ENCODE data around the gene UTP14A.
A peak's percentile ranks its signal among the peaks of the same experiment; 100 is the strongest.
"Not testable (repeated sequence)": the region's sequence is repeated elsewhere in the genome, so short reads cannot be mapped to it uniquely, and the experiment has no call there.

UTP14A gene, protein sequence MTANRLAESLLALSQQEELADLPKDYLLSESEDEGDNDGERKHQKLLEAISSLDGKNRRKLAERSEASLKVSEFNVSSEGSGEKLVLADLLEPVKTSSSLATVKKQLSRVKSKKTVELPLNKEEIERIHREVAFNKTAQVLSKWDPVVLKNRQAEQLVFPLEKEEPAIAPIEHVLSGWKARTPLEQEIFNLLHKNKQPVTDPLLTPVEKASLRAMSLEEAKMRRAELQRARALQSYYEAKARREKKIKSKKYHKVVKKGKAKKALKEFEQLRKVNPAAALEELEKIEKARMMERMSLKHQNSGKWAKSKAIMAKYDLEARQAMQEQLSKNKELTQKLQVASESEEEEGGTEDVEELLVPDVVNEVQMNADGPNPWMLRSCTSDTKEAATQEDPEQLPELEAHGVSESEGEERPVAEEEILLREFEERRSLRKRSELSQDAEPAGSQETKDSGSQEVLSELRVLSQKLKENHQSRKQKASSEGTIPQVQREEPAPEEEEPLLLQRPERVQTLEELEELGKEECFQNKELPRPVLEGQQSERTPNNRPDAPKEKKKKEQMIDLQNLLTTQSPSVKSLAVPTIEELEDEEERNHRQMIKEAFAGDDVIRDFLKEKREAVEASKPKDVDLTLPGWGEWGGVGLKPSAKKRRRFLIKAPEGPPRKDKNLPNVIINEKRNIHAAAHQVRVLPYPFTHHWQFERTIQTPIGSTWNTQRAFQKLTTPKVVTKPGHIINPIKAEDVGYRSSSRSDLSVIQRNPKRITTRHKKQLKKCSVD

DNA sequence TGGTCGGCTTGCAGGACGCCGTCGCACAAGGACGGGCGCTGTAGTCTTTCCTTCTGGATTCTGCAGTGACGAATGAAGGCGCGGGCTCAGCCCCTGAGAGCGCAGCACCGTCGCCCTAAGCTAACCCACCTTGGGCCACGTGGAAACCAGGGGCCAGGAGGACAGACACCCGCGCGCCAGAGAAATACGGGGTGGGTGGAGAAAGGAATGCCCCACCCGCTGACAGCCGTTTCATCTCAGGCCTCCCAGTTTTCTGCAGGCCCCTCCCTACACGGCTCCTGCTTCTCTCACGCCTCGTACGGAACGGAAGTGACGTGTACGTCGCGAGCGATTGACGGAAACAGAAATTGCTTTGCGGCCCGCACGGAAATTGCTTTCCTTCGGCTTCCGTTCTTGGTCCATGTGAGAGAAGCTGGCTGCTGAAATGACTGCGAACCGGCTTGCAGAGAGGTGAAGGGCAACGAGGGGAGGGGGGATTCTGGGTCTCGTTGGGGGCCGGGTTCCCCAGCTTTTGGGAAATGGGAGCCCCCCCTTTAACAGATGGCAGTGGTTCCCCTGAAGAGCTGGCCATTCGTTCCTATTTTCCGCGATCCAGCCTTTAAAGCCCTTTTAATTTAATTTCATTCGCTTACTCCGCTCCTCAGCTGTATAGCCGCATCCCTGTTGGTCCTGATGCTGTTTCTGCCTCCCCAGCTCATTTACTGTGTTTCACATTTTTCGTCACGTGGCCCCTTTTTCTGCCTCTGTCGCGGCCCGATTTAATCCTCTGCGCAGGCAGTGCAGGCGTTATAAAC lies at the start of gene UTP14A:
TSS of gene UTP14A (plus strand) at position 378 of the 794 bp plus-strand sequence. CDS start at position 425, 47 bp downstream.
- peak; percentile 64 to 74 for DNase-seq (ENCODE audit: low read depth in 2 of 2)

- not testable (repeated sequence) for DNase-seq (ENCODE audit: low read depth in 2 of 2)
Observed at GRCh38 chrX:129859134-129859533, 46.8 kb upstream of the UTP14A start.

- DNase-seq (ENCODE audit: low read depth in 2 of 2), result not testable (repeated sequence)
Observed at GRCh38 chrX:129866321-129866720, 39.6 kb upstream of the UTP14A start.

DNA sequence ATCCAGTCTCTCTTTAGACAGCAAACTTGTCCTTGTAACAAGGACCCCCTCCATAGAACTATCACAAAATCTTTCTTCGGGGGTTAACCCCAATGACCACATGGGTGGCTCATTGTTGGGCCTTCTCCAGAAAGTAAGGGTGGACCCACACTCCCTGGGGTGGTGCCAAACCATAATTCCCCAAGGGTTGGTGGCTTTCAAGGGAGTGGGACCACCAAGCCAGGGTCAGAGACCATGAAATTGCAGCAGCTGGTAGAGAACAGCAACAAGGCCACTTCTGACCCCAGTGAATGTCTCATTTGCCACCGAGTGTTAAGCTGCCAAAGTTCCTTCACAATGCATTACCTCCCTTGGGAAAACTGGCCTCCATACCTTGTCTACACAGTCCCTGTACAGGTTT lies 33.4 kb upstream of the UTP14A start:
- no peak for DNase-seq (ENCODE audit: low read depth in 2 of 2)

DNA sequence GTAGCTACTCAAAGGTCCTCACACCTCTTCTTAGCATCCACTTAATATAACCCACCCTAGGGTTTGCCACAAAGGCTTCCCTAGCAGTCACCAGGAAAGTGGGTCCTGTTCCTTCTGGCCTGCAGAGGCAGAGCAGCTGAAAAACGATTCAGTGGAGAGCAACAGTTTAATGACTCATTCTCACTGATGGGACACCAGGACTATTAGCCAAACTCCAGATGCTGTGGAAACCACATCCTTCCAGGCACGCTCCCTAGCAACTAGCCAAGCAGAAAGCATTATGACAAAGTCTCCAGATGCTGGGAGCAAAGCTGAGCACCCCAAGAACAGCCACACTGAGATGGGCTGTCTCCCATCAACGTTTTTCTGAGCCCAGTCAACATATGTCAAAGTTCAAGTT lies 30.3 kb upstream of the UTP14A start:
- no peak for DNase-seq (ENCODE audit: low read depth in 2 of 2)

GRCh38 chrX:129876771-129877305 lies 29.1 kb upstream of the UTP14A start:
- no peak for DNase-seq (ENCODE audit: low read depth in 2 of 2)

- DNase-seq (ENCODE audit: low read depth in 2 of 2), result no peak
Observed at GRCh38 chrX:129877401-129877800, 28.6 kb upstream of the UTP14A start.

DNA sequence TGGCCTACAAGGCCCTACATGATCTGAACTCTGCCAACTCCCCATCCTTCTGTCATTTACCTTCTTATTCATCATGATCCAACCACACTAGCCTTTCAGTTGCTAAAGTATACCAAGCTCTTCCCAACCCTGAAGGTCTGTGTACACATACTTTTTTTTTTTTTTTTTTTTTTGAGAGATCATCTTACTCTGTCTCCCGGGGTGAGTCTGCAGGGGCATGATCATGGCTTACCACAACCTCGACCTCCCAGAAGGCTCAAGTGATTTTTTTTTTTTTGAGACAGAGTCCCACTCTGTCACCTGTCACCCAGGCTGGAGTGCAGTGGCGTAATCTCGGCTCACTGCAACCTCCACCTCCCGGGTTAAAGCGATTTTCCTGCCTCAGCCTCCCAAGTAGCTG lies 5.9 kb upstream of the UTP14A start:
- DNase-seq (ENCODE audit: low read depth in 2 of 2), result no peak

DNA sequence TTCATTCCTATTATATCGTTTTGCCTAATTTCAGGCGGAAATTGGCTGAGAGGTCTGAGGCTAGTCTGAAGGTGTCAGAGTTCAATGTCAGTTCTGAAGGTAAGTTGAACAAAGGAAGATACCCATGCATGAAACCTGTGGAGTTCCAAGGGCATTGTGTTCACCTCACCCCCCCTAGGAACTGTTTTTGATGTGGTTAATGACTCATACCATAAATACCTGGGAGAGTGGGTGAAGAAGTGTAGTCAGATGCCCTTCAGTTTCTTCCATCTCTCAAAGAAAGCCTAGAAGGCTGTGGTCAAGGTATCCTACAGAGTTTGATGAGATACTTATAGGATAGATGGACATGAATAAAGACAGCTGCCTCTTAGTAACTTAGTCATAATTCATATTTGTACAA lies 2.7 kb downstream of the UTP14A start:
- no peak for DNase-seq (ENCODE audit: low read depth in 2 of 2)

- peak; percentile 33 to 49 for DNase-seq (ENCODE audit: low read depth in 2 of 2)
Observed at GRCh38 chrX:129925305-129926092, 19.5 kb downstream of the UTP14A start.

- no peak for DNase-seq (ENCODE audit: low read depth in 2 of 2)
Observed at GRCh38 chrX:129930941-129931410, 25.0 kb downstream of the UTP14A start.

GRCh38 chrX:129931411-129932015 lies 25.5 kb downstream of the UTP14A start:
- peak; percentile 9 to 32 for DNase-seq (ENCODE audit: low read depth in 2 of 2)

GRCh38 chrX:129932016-129932820 lies 26.3 kb downstream of the UTP14A start:
- DNase-seq (ENCODE audit: low read depth in 2 of 2), result peak; percentile 64 to 71

GRCh38 chrX:129932821-129933321 lies 26.9 kb downstream of the UTP14A start:
- DNase-seq (ENCODE audit: low read depth in 2 of 2), result peak in 1 of 2 donors; percentile 3

DNA sequence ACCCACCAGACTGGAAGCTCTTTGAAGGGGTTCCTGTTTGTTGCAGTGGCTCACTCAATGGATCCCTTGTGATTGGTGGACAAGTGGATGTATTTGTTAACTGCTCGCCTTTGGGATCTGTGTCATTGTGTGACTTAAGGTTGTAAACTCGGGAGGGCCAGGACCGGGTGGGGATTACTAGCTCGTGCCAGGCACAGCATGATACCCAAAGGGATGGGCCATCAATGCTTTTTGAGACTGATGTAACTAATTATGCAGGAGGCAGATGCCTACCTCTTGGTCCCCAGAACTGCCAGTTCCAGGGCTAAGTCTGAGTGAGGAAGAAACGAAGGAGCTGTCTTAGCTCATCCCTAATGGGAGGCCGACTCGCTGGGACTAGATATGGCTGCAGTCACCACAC lies 27.7 kb downstream of the UTP14A start:
- no peak for DNase-seq (ENCODE audit: low read depth in 2 of 2)

DNA sequence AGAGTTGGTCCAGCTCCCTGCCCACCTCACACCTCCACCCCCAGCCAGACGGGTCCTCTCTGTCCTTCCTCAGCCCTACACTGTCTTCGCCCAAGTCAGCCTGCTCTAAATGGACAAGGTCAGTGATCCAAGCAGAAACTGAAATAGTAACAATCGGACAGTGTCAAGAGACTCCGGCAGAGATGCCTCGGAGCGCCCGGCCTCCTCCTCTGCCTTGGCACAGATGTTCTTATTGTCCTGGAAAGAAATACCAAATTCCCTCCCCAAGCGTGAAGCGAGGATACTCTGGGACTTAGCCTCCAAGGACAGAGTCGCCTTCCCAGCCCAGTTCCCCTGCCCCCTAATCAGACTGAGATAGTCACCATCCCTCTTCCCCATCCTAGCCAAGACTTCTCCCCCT lies 28.5 kb downstream of the UTP14A start:
- DNase-seq (ENCODE audit: low read depth in 2 of 2), result no peak

- no peak for DNase-seq (ENCODE audit: low read depth in 2 of 2)
Observed at GRCh38 chrX:129934952-129935351, 29.0 kb downstream of the UTP14A start.

DNA sequence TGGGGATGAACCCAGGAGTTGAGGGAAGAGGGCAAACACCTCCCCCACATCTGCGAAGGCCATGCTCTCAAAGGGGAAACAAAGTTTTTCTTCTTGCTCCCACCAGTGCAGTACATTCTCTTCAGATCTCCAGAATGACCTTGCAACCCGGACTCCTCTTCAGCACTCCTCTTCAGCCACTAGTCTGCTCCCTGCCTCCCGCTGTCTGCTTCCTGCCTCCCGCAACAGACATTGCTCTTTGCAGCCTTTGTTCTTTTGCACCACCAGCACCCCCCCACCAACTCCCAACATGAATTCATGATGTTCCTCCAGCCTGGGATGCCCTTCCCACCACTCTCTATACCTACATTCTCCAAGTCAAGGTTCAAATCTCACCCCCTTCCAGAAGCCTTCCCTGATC lies 32.1 kb downstream of the UTP14A start:
- DNase-seq (ENCODE audit: low read depth in 2 of 2), result no peak

GRCh38 chrX:129939986-129940385 lies 34.0 kb downstream of the UTP14A start:
- no peak for DNase-seq (ENCODE audit: low read depth in 2 of 2)

Measured in stimulated activated CD4-positive, alpha-beta T cell treated with anti-CD3 and anti-CD28 coated beads, Interleukin-1b, Interleukin-23, amount 100 ng/mL, for 4 hours (primary cell).